Activated CD4-positive, alpha-beta T cell treated with anti-CD3 and anti-CD28 coated beads for 48 hours (primary cell): ENCODE data around the gene NCAM2.

ENCODE experiments used
- DNase-seq: peaks from one replicate; pipeline ENCODE4 v3.0.0-alpha.2; 2020

NCAM2 gene

GRCh38 chr21:21029164-21029563, 31.0 kb downstream of the NCAM2 start:
- DNase-seq: no peak

DNA sequence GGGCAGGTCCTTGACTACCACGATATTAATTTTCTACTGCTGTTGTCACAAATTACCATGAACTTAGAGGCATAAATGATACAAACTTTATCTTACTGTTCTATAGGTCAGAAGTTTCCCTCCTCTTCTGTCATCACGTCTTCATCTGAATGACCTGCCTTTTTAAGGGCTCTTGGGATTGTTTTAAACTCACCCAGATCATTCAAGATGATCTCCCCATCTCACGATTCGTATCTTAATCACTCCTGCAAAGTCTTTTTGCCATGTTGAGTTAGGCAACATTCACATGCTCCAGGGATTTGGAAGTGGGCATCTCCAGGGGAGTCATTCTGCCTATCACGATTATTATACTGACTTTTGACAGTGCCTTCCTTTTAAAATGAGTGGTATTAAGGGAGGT, 32.1 kb downstream of the NCAM2 start:
- DNase-seq: no peak

GRCh38 chr21:21034036-21034435, 35.8 kb downstream of the NCAM2 start:
- DNase-seq: no peak

GRCh38 chr21:21039624-21040170, 41.5 kb downstream of the NCAM2 start:
- DNase-seq: no peak

GRCh38 chr21:21045518-21045917, 47.3 kb downstream of the NCAM2 start:
- DNase-seq: no peak

- DNase-seq: no peak
Observed at GRCh38 chr21:21046063-21046462, 47.9 kb downstream of the NCAM2 start.

GRCh38 chr21:21051109-21052055, 53.2 kb downstream of the NCAM2 start:
- DNase-seq: no peak

DNA sequence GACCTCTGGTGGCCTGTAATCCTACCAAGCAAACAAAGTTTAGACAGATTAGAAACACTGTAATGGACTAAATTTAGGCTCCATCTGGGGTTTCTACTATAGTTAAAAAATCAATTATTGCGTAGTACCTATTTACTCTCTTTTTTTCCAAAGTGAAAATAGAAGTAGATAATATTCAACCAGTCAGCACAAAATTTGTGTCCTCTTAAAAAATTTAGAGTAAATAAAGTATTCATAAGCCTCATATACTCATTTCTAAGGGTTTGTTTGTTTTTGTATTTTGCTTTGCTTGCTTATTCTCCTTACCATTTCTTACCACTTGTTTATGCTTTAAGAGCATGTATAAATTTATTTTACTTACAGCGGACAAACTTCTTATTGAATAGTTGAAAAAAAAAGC, 54.5 kb downstream of the NCAM2 start:
- no peak for DNase-seq

GRCh38 chr21:21057349-21058062, 59.3 kb downstream of the NCAM2 start:
- no peak for DNase-seq

DNA sequence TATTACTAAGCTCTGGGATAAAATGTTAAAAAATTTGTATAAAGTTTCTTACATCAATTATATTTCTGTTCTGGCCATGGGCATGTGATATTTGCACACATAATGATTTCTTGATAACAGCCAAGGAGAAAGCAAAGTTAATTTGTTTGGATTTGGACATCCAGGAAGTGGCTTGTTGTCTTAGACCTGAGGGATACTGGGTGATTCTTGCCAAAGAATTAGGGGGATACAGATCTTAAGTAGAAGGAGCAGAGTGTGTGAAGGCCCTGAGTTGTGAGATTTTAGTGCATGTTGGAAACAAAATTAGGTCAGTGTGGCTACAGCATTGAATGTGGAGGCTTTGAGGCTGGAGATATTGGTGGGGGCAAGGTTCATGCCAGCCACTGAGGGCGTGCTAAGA, 65.6 kb downstream of the NCAM2 start:
- no peak for DNase-seq

GRCh38 chr21:21064353-21064752, 66.1 kb downstream of the NCAM2 start:
- DNase-seq: no peak

GRCh38 chr21:21067375-21067774, 69.2 kb downstream of the NCAM2 start:
- DNase-seq: no peak

DNA sequence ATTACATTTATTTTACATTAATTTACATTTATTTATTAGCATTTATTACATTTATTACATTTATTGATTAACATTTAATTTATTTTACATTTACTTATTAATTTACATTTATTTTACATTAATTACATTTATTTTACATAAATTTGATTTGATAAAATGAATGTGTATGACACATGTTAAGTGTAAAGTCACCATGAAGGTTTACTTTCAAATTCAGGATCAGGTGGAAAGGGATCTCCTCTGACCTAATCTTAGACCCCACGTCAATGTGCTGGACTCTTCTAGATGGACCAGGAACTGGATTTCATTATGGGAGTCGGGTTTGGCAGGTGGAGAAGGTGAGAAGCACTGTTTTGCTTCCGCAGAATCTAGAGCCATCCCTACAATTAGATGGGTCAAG, 76.1 kb downstream of the NCAM2 start:
- no peak for DNase-seq

- no peak for DNase-seq
Observed at GRCh38 chr21:21076051-21076450, 77.8 kb downstream of the NCAM2 start.

- DNase-seq: no peak
Observed at GRCh38 chr21:21076491-21076890, 78.3 kb downstream of the NCAM2 start.

- no peak for DNase-seq
Observed at GRCh38 chr21:21079646-21080045, 81.4 kb downstream of the NCAM2 start.

- DNase-seq: no peak
Observed at GRCh38 chr21:21084179-21084578, 86.0 kb downstream of the NCAM2 start.

- no peak for DNase-seq
Observed at GRCh38 chr21:21085206-21085605, 87.0 kb downstream of the NCAM2 start.

GRCh38 chr21:21096956-21097355, 98.7 kb downstream of the NCAM2 start:
- DNase-seq: no peak

- no peak for DNase-seq
Observed at GRCh38 chr21:21097466-21097865, 99.3 kb downstream of the NCAM2 start.

DNA sequence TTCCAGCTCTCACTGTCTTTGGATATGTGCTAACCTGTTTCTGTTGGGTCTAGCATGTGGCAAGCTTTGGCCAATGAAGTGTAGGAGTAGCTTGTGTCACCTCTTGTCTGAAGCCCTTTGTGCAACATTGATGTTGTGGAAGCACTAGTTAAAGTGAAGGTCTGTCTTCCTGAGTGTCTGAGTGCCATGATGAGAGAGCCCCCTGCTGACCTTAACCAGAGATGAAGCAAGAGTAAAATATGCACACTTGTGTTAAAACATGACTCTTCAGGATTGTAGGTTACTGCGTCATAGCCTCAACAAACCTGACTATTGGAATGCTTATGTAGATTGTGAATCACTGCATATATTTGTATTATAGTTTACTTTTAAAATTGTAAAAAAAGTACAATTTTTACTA, 103.7 kb downstream of the NCAM2 start:
- DNase-seq: no peak

- no peak for DNase-seq
Observed at GRCh38 chr21:21102896-21103295, 104.7 kb downstream of the NCAM2 start.

DNA sequence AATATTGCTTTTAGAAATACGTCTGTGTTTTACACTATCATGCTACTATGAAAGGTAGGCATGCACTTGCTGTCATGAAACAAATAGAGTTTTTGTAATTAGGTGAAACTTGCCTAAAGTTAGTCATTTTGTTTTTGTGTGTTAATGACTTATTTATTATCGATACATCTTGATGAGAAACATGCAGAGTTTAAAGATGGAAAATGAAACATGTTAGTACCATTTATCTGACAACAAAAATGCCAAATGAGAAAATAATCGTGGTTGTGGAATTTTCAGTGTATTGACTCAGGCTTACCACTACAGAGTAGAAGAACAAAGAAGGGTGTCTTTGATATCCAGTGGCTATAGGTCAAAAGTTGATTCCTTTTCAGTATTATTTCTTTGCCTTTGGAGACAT, 105.5 kb downstream of the NCAM2 start:
- no peak for DNase-seq

DNA sequence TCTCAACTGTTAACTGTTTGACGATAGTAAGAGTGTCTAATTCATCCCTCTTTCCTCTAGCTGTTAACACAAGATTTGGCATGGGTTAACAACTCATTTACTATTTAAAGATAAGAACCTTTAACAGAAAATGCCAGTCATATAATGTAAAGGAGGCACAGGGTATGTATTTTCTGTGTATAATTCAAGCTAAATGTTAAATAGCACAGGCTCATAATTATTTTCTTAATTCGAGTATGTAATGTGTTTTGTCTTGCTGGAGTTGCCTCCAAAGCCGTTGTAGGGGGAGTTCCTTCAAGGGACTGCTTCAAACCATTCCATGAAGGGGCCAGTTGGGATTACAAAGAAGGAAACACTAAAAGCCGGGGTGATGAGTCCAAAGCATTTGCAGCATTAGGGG, 111.5 kb downstream of the NCAM2 start:
- DNase-seq: no peak
